ENCODE measurements around the gene GPC5. TPM values are rescaled to one million over a fixed set of nuclear protein-coding genes. Genes with fewer than 3 reads are reported as not detected.

The GPC5 gene
- total RNA-seq, 2 donors from 2014 or later, result 0.83 to 1.3 TPM

GRCh38 chr13:92172191-92172590, 773.8 kb downstream of the GPC5 start:
- Histone ChIP-seq H3K27me3 (no peaks in the 10 kb centered on the region), H3K27ac (no peak overlapping the region), H3K9me3 (no peaks in the 10 kb centered on the region), H3K4me1 (no peaks in the 10 kb centered on the region), H3K36me3 (no peaks in the 10 kb centered on the region), H3K4me3 (no peak overlapping the region)
- DNase-seq (ENCODE audit: low spot score), result no peak
- no peak for TF ChIP-seq CTCF (IDR thresholded peaks at IDR 0.05)

- no peaks in the 10 kb centered on the region for H3K4me1 ChIP-seq
- H3K36me3 ChIP-seq, result no peaks in the 10 kb centered on the region
- TF ChIP-seq CTCF (IDR thresholded peaks at IDR 0.05), result no peak
- no peaks in the 10 kb centered on the region for H3K9me3 ChIP-seq
- H3K27me3 ChIP-seq, result no peaks in the 10 kb centered on the region
- H3K27ac ChIP-seq, result no peak overlapping the region
- no peak for DNase-seq (ENCODE audit: low spot score)
- no peak overlapping the region for H3K4me3 ChIP-seq
These were observed 774.8 kb downstream of the GPC5 start for GRCh38 chr13:92173254-92173653.

- H3K36me3 ChIP-seq, result no peaks in the 10 kb centered on the region
- DNase-seq (ENCODE audit: low spot score), result no peak
- H3K9me3 ChIP-seq, result no peaks in the 10 kb centered on the region
- H3K27me3 ChIP-seq, result no peaks in the 10 kb centered on the region
- no peak overlapping the region for H3K27ac ChIP-seq
- H3K4me1 ChIP-seq, result no peaks in the 10 kb centered on the region
- peak in 1 of 2 donors; percentile 51 for TF ChIP-seq CTCF (IDR thresholded peaks at IDR 0.05)
- no peak overlapping the region for H3K4me3 ChIP-seq
These were observed 776.9 kb downstream of the GPC5 start for GRCh38 chr13:92175330-92175729.

- no peak for TF ChIP-seq CTCF (IDR thresholded peaks at IDR 0.05)
- Histone ChIP-seq H3K9me3 (no peaks in the 10 kb centered on the region), H3K36me3 (no peaks in the 10 kb centered on the region), H3K27ac (no peak overlapping the region), H3K27me3 (no peaks in the 10 kb centered on the region), H3K4me1 (no peaks in the 10 kb centered on the region), H3K4me3 (no peak overlapping the region)
- DNase-seq (ENCODE audit: low spot score), result no peak
These were observed 779.5 kb downstream of the GPC5 start for GRCh38 chr13:92177966-92178365.

- Histone ChIP-seq H3K36me3 (no peaks in the 10 kb centered on the region), H3K9me3 (no peaks in the 10 kb centered on the region), H3K27me3 (no peaks in the 10 kb centered on the region), H3K27ac (no peak overlapping the region), H3K4me1 (no peaks in the 10 kb centered on the region), H3K4me3 (no peak overlapping the region)
- no peak for TF ChIP-seq CTCF (IDR thresholded peaks at IDR 0.05)
- no peak for DNase-seq (ENCODE audit: low spot score)
These were observed 780.8 kb downstream of the GPC5 start for GRCh38 chr13:92179223-92179622.

GRCh38 chr13:92187378-92187989, 789.1 kb downstream of the GPC5 start:
- DNase-seq (ENCODE audit: low spot score), result no peak
- peak; percentile 51 to 84 for TF ChIP-seq CTCF (IDR thresholded peaks at IDR 0.05)
- H3K36me3 ChIP-seq, result no peaks in the 10 kb centered on the region
- no peak overlapping the region for H3K27ac ChIP-seq
- H3K27me3 ChIP-seq, result no peaks in the 10 kb centered on the region
- H3K9me3 ChIP-seq, result no peaks in the 10 kb centered on the region
- H3K4me1 ChIP-seq, result no peaks in the 10 kb centered on the region
- no peak overlapping the region for H3K4me3 ChIP-seq

Data from right atrium auricular region (tissue), 2 donors.